HCT116 (cell line): ENCODE results near the gene SERPIND1. TPM values are rescaled to one million over a fixed set of nuclear protein-coding genes. Genes with fewer than 3 reads are reported as not detected.

Experiments
- ATAC-seq: fragments of 200-7000 bp; cut with Tn5 transposase; 2 replicates; pipeline ENCODE4 v1.9.1; 2020; ENCODE audit warnings: mild to moderate bottlenecking, moderate library complexity
- BruUV-seq: library from RNA; stranded (reverse); fragments of 400-500 nt; replicated peaks from 2 replicates; lab custom pipeline; 2021; lab: Mats Ljungman, UMichigan
- CTCF ChIA-PET: fragments of 300-600 bp; sonication (Branson Sonifier 250); formaldehyde crosslinking; loops from one replicate; lab custom pipeline; 2021; ENCODE audit warnings: antibody characterized with exemption; lab: Charles Lee
- POLR2A ChIA-PET: fragments of 300-600, 350-600 bp; sonication (Branson Sonifier 250); formaldehyde crosslinking; loops from one replicate; lab custom pipeline; 2021; ENCODE audit warnings: antibody characterized with exemption; lab: Charles Lee
- RAD21 ChIA-PET, 2 experiments: fragments of 300-600 bp; sonication (Branson Sonifier 250); formaldehyde crosslinking; loops; one replicate each; lab custom pipeline; 2023; ENCODE audit warnings: low total read pairs in 2 of 2; ENCODE audit not compliant: uncharacterized antibody in 2 of 2, unreplicated experiment in 2 of 2, low non-redundant PET in 1 of 2; lab: Charles Lee
- DNase-seq: peaks from one replicate; pipeline ENCODE4 v3.0.0-alpha.2; 2010; ENCODE audit warnings: low read depth, low spot score
- H2AFZ ChIP-seq: fragments of 200-600 bp; shearing (Covaris generic), sonication (generic); 2 replicates; pipeline ENCODE4 v1.6.1; 2017; ENCODE audit warnings: low read depth, mixed run types, mixed read lengths, antibody characterized with exemption, low read length; ENCODE audit not compliant: poor library complexity, severe bottlenecking
- H3K27ac ChIP-seq: 2 replicates; pipeline ENCODE4 v1.5.1; 2012; ENCODE audit warnings: low read depth, low read length
- H3K27me3 ChIP-seq: fragments of 200-600 bp; sonication (generic); 2 replicates; pipeline ENCODE4 v1.6.1; 2016; ENCODE audit warnings: mixed run types, low read length, mixed read lengths; ENCODE audit not compliant: insufficient read depth
- H3K36me3 ChIP-seq, 2 experiments: fragments of 200-500 bp in 1 of 2; fragments of 200-600 bp in 1 of 2; sonication (Bioruptor generic) in 1 of 2; sonication (generic) in 1 of 2; 2 replicates each; pipeline versions ENCODE4 v1.5.1 to v1.6.1; 2014 to 2016; ENCODE audit warnings: low read length in 2 of 2, inconsistent platforms in 1 of 2, mixed read lengths in 1 of 2, mixed run types in 1 of 2; ENCODE audit not compliant: insufficient read depth in 2 of 2, control insufficient read depth in 1 of 2
- H3K4me1 ChIP-seq, 2 experiments: fragments of 200-600 bp in 1 of 2; sonication (generic) in 1 of 2; 2 replicates each; pipeline versions ENCODE4 v1.5.1 to v1.6.1; 2012 to 2017; ENCODE audit warnings: low read length in 2 of 2, inconsistent platforms in 1 of 2, mild to moderate bottlenecking in 1 of 2, mixed read lengths in 1 of 2, mixed run types in 1 of 2, moderate library complexity in 1 of 2; ENCODE audit not compliant: insufficient read depth in 2 of 2, control insufficient read depth in 1 of 2
- H3K4me2 ChIP-seq: fragments of 200-600 bp; sonication (generic); 2 replicates; pipeline ENCODE4 v1.6.1; 2017; ENCODE audit warnings: mixed run types, low read length, mixed read lengths
- H3K4me3 ChIP-seq, 2 experiments: fragments of 200-600 bp in 1 of 2; sonication (generic) in 1 of 2; replicated peaks in 1 of 2; 2 replicates each; pipeline ENCODE4 v1.5.1; 2011 to 2016; ENCODE audit warnings: low read length in 2 of 2, control low read depth in 1 of 2, low read depth in 1 of 2, mild to moderate bottlenecking in 1 of 2, mixed read lengths in 1 of 2, mixed run types in 1 of 2
- H3K79me2 ChIP-seq: fragments of 200-600 bp; sonication (generic); 2 replicates; pipeline ENCODE4 v1.6.1; 2017; ENCODE audit warnings: mild to moderate bottlenecking, mixed run types, low read length, moderate library complexity, mixed read lengths; ENCODE audit not compliant: insufficient read depth
- H3K9ac ChIP-seq: fragments of 200-600 bp; sonication (generic); 2 replicates; pipeline ENCODE4 v1.6.1; 2016; ENCODE audit warnings: low read length, mixed read lengths
- H3K9me2 ChIP-seq: fragments of 200-600 bp; sonication (generic), shearing (Covaris generic); 2 replicates; pipeline ENCODE4 v1.6.1; 2017; ENCODE audit warnings: mixed run types, mild to moderate bottlenecking, moderate library complexity; ENCODE audit not compliant: insufficient read depth
- H3K9me3 ChIP-seq, 2 experiments: fragments of 200-500 bp in 1 of 2; fragments of 200-600 bp in 1 of 2; sonication (Bioruptor generic) in 1 of 2; sonication (generic) in 1 of 2; 2 replicates each; pipeline ENCODE4 v1.6.1; 2014 to 2017; ENCODE audit warnings: low read length in 2 of 2, mixed read lengths in 2 of 2, inconsistent platforms in 1 of 2, low read depth in 1 of 2, mild to moderate bottlenecking in 1 of 2, mixed run types in 1 of 2, moderate library complexity in 1 of 2; ENCODE audit not compliant: control insufficient read depth in 1 of 2, insufficient read depth in 1 of 2
- H4K20me1 ChIP-seq: fragments of 200-600 bp; sonication (generic), shearing (Covaris generic); 2 replicates; pipeline ENCODE4 v1.6.1; 2017; ENCODE audit warnings: mixed run types, mild to moderate bottlenecking, moderate library complexity; ENCODE audit not compliant: insufficient read depth
- ATF3 ChIP-seq: IDR thresholded peaks from 2 replicates; pipeline ENCODE4 v1.6.1; 2012
- CBX3 ChIP-seq: IDR thresholded peaks from 2 replicates; pipeline ENCODE4 v1.6.1; 2012; ENCODE audit warnings: low read depth
- CEBPB ChIP-seq: IDR thresholded peaks from 2 replicates; pipeline ENCODE4 v1.6.1; 2012; ENCODE audit warnings: low read depth
- EZH2 ChIP-seq: fragments of 200-600 bp; sonication (generic); IDR thresholded peaks from 2 replicates; pipeline ENCODE4 v1.6.1; 2017; ENCODE audit warnings: antibody characterized with exemption, mixed run types
- EZH2phosphoT487 ChIP-seq: fragments of 200-600 bp; IDR thresholded peaks from 2 replicates; pipeline ENCODE4 v1.6.1; 2018; ENCODE audit warnings: antibody characterized with exemption, borderline replicate concordance
- FOSL1 ChIP-seq: IDR thresholded peaks from 2 replicates; pipeline ENCODE4 v1.6.1; 2012; ENCODE audit warnings: low read depth
- JUND ChIP-seq: IDR thresholded peaks from 2 replicates; pipeline ENCODE4 v1.6.1; 2012
- POLR2A ChIP-seq: IDR thresholded peaks from 2 replicates; pipeline ENCODE4 v1.7.0; 2011; ENCODE audit warnings: borderline replicate concordance; ENCODE audit not compliant: insufficient read depth, insufficient read length; ENCODE audit errors: extremely low read depth
- POLR2AphosphoS5 ChIP-seq: IDR thresholded peaks from 2 replicates; pipeline ENCODE4 v1.6.1; 2011; ENCODE audit warnings: mild to moderate bottlenecking, low read depth, low read length, moderate library complexity
- RAD21 ChIP-seq: IDR thresholded peaks from 2 replicates; pipeline ENCODE4 v1.6.1; 2012; ENCODE audit warnings: low read depth, mild to moderate bottlenecking
- REST ChIP-seq: IDR thresholded peaks from 2 replicates; pipeline ENCODE4 v1.6.1; 2012; ENCODE audit warnings: low read depth
- SIN3A ChIP-seq: IDR thresholded peaks from 2 replicates; pipeline ENCODE4 v1.6.1; 2012; ENCODE audit warnings: low read depth
- SP1 ChIP-seq: IDR thresholded peaks from 2 replicates; pipeline ENCODE4 v1.6.1; 2012; ENCODE audit warnings: low read depth
- SRF ChIP-seq: IDR thresholded peaks from 2 replicates; pipeline ENCODE4 v1.6.1; 2012; ENCODE audit warnings: low read depth
- TCF7L2 ChIP-seq: IDR thresholded peaks from 2 replicates; pipeline ENCODE4 v1.7.0; 2011; ENCODE audit warnings: borderline replicate concordance, inconsistent platforms; ENCODE audit not compliant: insufficient read depth, insufficient read length; ENCODE audit errors: extremely low read depth
- YY1 ChIP-seq: IDR thresholded peaks from 2 replicates; pipeline ENCODE4 v1.6.1; 2011; ENCODE audit warnings: low read length, low read depth, moderate library complexity, mild to moderate bottlenecking; ENCODE audit not compliant: insufficient replicate concordance; ENCODE audit errors: extremely low read depth
- ZFX ChIP-seq: fragments of 450-650 bp; IDR thresholded peaks from 2 replicates; pipeline ENCODE4 v1.6.1; 2017
- ZNF274 ChIP-seq: fragments of 200-500 bp; sonication (Bioruptor generic); IDR thresholded peaks from 2 replicates; pipeline ENCODE4 v1.6.1; 2014; ENCODE audit warnings: mild to moderate bottlenecking, low read depth, low read length, inconsistent platforms
- intact Hi-C: fragments of 100-400 bp; cut with micrococcal nuclease; formaldehyde crosslinking; loops from 2 replicates; pipeline ENCODE4 v1.10.0; 2022
- total RNA-seq: library from RNA; stranded (reverse); gene quantifications from one replicate; pipeline ENCODE4 v1.2.1, GENCODE V29; 2021; ENCODE audit not compliant: unreplicated experiment
- TF ChIP-seq, protein P1 (sequence below): IDR thresholded peaks from 2 replicates; pipeline ENCODE4 v1.6.1; 2012
- TF ChIP-seq, protein P2 (sequence below), 3 experiments: fragments of 200-600 bp in 1 of 3; sonication (generic) in 1 of 3; IDR thresholded peaks in 2 of 3; conservative IDR thresholded peaks in 1 of 3; 2 replicates each; pipeline ENCODE4 v1.5.1; 2012 to 2017; ENCODE audit warnings: low read depth in 2 of 3, low read length in 2 of 3, antibody characterized with exemption in 1 of 3, borderline replicate concordance in 1 of 3, control low read depth in 1 of 3, mild to moderate bottlenecking in 1 of 3, mixed read lengths in 1 of 3, mixed run types in 1 of 3, moderate library complexity in 1 of 3; ENCODE audit not compliant: insufficient read depth in 1 of 3

SERPIND1 gene
- total RNA-seq, 1 experiment from 2014 or later, result 0.25 TPM

DNA sequence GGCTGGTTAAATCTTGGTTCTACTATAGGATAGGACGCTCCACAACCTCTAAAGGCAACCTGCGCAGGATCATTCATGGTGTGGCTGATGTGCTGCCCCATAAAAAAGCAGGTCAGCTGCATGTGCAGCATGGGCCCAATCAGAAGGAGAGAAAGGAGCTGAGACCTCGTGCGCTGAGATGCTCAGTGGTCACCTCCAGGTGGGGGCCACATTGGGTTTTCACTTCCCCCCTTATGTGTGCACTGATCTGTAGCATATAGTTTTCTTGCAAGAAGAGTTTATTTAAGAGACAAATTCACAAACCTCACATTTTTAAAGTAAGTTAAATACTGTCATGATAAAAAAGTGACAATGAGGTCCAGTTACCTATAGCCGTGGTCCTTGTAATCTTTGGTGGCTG is 24.3 kb downstream of the SERPIND1 start:
- TF ChIP-seq FOSL1 (no peak), TCF7L2 (no peak), CBX3 (no peak), ZNF274 (no peak), YY1 (no peak), SP1 (no peak), RAD21 (no peak), SIN3A (no peak), POLR2AphosphoS5 (no peak), EZH2 (no peak), EZH2phosphoT487 (no peak), JUND (no peak), CEBPB (no peak), SRF (no peak), REST (no peak), ZFX (no peak), ATF3 (no peak), POLR2A (no peak)
- TF ChIP-seq, protein P1, sequence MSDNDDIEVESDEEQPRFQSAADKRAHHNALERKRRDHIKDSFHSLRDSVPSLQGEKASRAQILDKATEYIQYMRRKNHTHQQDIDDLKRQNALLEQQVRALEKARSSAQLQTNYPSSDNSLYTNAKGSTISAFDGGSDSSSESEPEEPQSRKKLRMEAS, result no peak
- TF ChIP-seq, protein P2, sequence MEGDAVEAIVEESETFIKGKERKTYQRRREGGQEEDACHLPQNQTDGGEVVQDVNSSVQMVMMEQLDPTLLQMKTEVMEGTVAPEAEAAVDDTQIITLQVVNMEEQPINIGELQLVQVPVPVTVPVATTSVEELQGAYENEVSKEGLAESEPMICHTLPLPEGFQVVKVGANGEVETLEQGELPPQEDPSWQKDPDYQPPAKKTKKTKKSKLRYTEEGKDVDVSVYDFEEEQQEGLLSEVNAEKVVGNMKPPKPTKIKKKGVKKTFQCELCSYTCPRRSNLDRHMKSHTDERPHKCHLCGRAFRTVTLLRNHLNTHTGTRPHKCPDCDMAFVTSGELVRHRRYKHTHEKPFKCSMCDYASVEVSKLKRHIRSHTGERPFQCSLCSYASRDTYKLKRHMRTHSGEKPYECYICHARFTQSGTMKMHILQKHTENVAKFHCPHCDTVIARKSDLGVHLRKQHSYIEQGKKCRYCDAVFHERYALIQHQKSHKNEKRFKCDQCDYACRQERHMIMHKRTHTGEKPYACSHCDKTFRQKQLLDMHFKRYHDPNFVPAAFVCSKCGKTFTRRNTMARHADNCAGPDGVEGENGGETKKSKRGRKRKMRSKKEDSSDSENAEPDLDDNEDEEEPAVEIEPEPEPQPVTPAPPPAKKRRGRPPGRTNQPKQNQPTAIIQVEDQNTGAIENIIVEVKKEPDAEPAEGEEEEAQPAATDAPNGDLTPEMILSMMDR (IDR thresholded peaks at IDR 0.05 in 2 of 3, conservative IDR thresholded peaks at IDR 0.05 in 1 of 3; ENCODE audit: borderline replicate concordance in 1 of 3, insufficient read depth in 1 of 3, low read depth in 2 of 3, low read length in 2 of 3), result no peak
- Histone ChIP-seq H3K4me1 (no peaks in the 10 kb centered on the region), H3K27ac (no peak overlapping the region), H3K36me3 (peaks cover 14 to 19% of the 10 kb centered on the region in 2 experiments; a peak in 2 of 4 replicates), H3K4me2 (no peak overlapping the region), H3K4me3 (no peak overlapping the region), H3K9me2 (no peaks in the 10 kb centered on the region), H3K79me2 (no peaks in the 10 kb centered on the region), H4K20me1 (no peaks in the 10 kb centered on the region), H3K27me3 (no peaks in the 10 kb centered on the region), H3K9ac (no peak overlapping the region), H3K9me3 (no peaks in the 10 kb centered on the region), H2AFZ (no peak overlapping the region)
- DNase-seq (no peak), ATAC-seq (no peak)
- ChIA-PET POLR2A (no interaction called here), RAD21 (no interaction called here), CTCF (no interaction called here)
- intact Hi-C loops, result no loop called here
- no TSS peak for BruUV-seq
